Measurements from ENCODE around the gene HOGA1.

HOGA1 gene

DNA sequence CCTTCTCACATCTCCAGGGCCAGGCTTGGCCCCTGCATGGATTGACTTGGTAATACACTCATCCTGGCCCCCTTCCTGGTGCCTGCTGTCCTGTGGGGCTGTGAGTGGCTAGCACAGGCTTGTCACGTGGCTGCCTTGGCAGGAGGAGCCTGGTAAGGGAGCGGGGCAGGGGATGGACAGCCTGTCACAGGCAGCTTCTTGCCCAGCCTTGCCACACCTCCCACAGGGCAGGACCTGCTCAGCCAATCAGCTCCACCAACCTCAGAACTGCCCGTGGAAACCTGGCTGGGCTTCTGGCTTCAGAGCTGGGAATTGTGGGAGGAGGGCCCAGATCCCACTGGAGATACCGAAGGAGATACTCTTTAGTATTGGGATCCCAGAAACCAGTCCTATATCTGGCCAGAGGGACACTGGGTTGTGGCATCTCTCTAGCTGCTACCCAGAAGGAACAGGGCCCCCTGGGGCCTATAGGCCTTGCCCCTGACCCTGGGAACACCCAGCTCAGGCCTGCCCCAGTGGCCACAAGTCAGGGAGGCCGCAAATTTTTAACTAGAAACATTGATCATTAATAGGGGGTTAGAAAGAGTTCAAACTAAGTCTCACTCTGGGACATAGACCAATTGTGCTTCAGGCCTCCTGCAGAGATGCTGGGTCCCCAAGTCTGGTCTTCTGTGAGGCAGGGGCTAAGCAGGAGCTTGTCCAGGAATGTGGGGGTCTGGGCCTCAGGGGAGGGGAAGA, at the start of gene HOGA1:
Gene HOGA1, plus strand, starts transcription at position 330 of the 738 bp plus-strand sequence. Its CDS starts 315 bp downstream, at position 645.
- no peak for DNase-seq (ENCODE audit: low read depth, low spot score)
- H3K4me3 ChIP-seq (ENCODE audit: insufficient read length, low read depth), result no peak within 1 kb of the TSS
- no peaks in the 10 kb centered on the region for H3K27me3 ChIP-seq (ENCODE audit: insufficient read depth, insufficient read length)
- peaks cover 6% of the 10 kb centered on the region for H3K4me1 ChIP-seq (ENCODE audit: insufficient read depth, insufficient read length)
- no peak within 1 kb of the TSS for H3K9ac ChIP-seq (ENCODE audit: insufficient read length, low read depth)
- no peak for TF ChIP-seq SUZ12 (IDR thresholded peaks at IDR 0.05; ENCODE audit: extremely low read depth, insufficient read depth, insufficient read length)
- TF ChIP-seq ZNF274 (IDR thresholded peaks at IDR 0.05; ENCODE audit: low read depth, low read length), result no peak
- TF ChIP-seq YY1 (IDR thresholded peaks at IDR 0.05; ENCODE audit: insufficient read depth, insufficient read length), result no peak
- no peaks in the 10 kb centered on the region for H3K9me3 ChIP-seq (ENCODE audit: insufficient read depth, low read length)
- H3K36me3 ChIP-seq (ENCODE audit: insufficient read depth, insufficient read length, low read length), result no peaks in the 10 kb centered on the region

DNA sequence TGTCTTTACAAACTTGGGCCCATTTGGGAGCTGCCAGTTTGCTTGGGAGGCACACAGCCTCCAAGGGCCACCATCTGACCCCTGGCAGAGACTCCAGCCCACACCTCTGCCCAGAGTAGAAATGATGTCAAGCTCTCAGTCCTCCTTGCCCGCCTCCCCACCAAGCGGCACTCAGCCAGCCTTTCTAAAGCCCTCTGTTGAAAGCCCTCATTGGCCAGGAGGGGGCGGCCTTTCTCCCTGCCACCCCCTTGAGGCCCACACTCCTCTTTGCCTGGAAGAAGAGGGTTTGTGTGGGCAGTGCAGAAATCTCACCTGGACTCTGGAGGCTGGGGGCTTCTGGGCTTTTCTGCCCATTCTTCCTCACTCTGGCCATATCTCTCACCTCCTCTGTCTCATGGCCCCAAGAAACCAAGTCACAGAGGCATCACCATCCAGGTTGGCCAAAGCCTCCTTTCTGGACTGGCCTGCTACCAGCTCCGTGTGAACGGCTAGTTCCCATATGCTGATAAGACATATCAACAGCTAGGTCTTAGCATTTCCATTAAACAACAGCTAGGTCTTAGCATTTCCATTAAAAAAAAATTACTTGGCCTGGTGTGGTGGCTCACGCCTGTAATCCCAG, 49.3 kb upstream of the HOGA1 start:
- Histone ChIP-seq H3K27me3 (ENCODE audit: insufficient read depth, insufficient read length) (no peaks in the 10 kb centered on the region), H3K9me3 (ENCODE audit: insufficient read depth, low read length) (peaks cover 1% of the 10 kb centered on the region; the same call in 1 of the 2 replicates), H3K4me1 (ENCODE audit: insufficient read depth, insufficient read length) (peaks cover 20% of the 10 kb centered on the region), H3K4me3 (ENCODE audit: insufficient read length, low read depth) (no peak overlapping the region), H3K9ac (ENCODE audit: insufficient read length, low read depth) (no peak overlapping the region), H3K36me3 (ENCODE audit: insufficient read depth, insufficient read length, low read length) (no peaks in the 10 kb centered on the region)
- DNase-seq (ENCODE audit: low read depth, low spot score), result no peak
- TF ChIP-seq YY1 (IDR thresholded peaks at IDR 0.05; ENCODE audit: insufficient read depth, insufficient read length) (no peak), SUZ12 (IDR thresholded peaks at IDR 0.05; ENCODE audit: extremely low read depth, insufficient read depth, insufficient read length) (no peak), ZNF274 (IDR thresholded peaks at IDR 0.05; ENCODE audit: low read depth, low read length) (no peak)

DNA sequence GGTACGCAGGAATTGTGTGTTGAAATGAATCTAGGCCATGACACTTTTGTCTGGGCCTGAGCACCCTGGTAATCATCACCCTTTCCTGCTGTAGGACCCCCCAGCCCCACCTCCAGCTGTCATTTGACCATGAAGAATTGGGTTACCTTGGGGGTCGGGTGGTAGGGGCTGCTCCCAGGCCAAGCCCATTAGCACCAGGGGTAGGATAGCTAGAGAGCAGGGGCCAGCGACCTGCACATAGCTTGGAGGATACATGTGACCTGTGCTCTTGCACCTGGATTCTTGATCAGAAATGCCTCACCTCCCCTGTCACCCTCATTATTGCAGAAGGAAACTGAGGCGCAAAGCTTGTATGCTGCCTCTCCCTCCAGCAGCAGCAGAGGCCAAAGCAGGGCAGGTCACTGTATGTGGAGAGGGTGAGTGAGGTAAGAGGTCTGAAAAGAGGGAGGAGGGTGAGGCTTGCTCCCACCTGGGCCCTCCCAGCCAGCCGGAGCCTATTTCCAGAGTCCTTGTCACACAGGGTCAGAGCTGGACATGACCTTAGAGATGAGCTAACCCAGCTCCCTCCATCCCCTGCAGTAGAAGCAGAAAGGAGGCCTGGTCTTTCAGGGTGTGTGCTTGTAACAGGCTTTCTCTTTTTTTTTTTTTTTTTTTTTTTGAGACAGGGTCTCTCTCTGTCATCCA, 46.9 kb upstream of the HOGA1 start:
- TF ChIP-seq SUZ12 (IDR thresholded peaks at IDR 0.05; ENCODE audit: extremely low read depth, insufficient read depth, insufficient read length) (no peak), ZNF274 (IDR thresholded peaks at IDR 0.05; ENCODE audit: low read depth, low read length) (no peak), YY1 (IDR thresholded peaks at IDR 0.05; ENCODE audit: insufficient read depth, insufficient read length) (no peak)
- Histone ChIP-seq H3K9ac (ENCODE audit: insufficient read length, low read depth) (no peak overlapping the region), H3K4me1 (ENCODE audit: insufficient read depth, insufficient read length) (peaks cover 20% of the 10 kb centered on the region), H3K4me3 (ENCODE audit: insufficient read length, low read depth) (no peak overlapping the region), H3K36me3 (ENCODE audit: insufficient read depth, insufficient read length, low read length) (no peaks in the 10 kb centered on the region), H3K27me3 (ENCODE audit: insufficient read depth, insufficient read length) (no peaks in the 10 kb centered on the region), H3K9me3 (ENCODE audit: insufficient read depth, low read length) (no peaks in the 10 kb centered on the region)
- DNase-seq (ENCODE audit: low read depth, low spot score), result no peak

DNA sequence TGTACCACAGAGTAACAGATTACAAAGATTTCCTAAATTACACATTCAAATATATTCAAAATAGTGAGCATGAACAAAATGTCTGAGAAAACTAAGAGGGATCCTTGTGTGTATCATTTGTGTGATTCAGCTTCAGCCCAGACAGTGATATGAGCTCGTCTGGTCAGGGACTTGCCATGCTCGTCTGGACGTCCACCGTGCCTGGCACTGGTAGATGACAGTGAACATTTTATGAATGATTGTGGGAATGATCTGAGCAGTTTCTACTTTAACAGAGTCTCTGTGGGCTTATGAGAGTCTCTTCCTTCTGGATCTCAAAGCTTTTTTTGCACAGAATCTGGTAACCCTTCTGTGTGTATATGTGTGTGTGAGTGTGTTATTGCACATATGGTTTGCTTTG, 45.8 kb upstream of the HOGA1 start:
- DNase-seq (ENCODE audit: low read depth, low spot score), result no peak
- H3K9me3 ChIP-seq (ENCODE audit: insufficient read depth, low read length), result no peaks in the 10 kb centered on the region
- H3K27me3 ChIP-seq (ENCODE audit: insufficient read depth, insufficient read length), result no peaks in the 10 kb centered on the region
- H3K9ac ChIP-seq (ENCODE audit: insufficient read length, low read depth), result no peak overlapping the region
- no peak overlapping the region for H3K4me3 ChIP-seq (ENCODE audit: insufficient read length, low read depth)
- H3K4me1 ChIP-seq (ENCODE audit: insufficient read depth, insufficient read length), result peaks cover 22% of the 10 kb centered on the region
- TF ChIP-seq SUZ12 (IDR thresholded peaks at IDR 0.05; ENCODE audit: extremely low read depth, insufficient read depth, insufficient read length), result no peak
- no peak for TF ChIP-seq ZNF274 (IDR thresholded peaks at IDR 0.05; ENCODE audit: low read depth, low read length)
- TF ChIP-seq YY1 (IDR thresholded peaks at IDR 0.05; ENCODE audit: insufficient read depth, insufficient read length), result no peak
- no peaks in the 10 kb centered on the region for H3K36me3 ChIP-seq (ENCODE audit: insufficient read depth, insufficient read length, low read length)

DNA sequence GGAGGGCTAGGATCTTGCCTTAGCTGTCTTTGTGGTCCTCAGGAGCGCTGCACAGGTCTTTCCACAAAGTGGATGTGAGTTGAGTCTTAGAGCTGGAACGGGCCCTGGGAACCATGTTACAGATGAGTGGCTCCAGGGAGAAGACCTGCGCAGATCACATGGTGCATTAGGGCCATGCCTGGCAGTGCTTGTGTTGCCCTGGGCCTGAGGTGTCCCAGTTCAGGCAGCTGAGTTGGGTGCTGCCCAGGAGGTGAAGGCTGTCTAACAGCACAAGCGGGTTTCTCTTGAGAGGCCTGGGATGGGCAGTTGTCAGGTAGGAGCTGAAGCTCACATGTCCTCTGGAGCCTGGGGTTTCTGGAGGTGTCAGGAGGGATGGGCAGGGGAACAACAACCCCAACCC, 45.4 kb upstream of the HOGA1 start:
- H3K9ac ChIP-seq (ENCODE audit: insufficient read length, low read depth), result no peak overlapping the region
- no peaks in the 10 kb centered on the region for H3K27me3 ChIP-seq (ENCODE audit: insufficient read depth, insufficient read length)
- no peak for DNase-seq (ENCODE audit: low read depth, low spot score)
- no peaks in the 10 kb centered on the region for H3K36me3 ChIP-seq (ENCODE audit: insufficient read depth, insufficient read length, low read length)
- no peak overlapping the region for H3K4me3 ChIP-seq (ENCODE audit: insufficient read length, low read depth)
- peaks cover 20% of the 10 kb centered on the region for H3K4me1 ChIP-seq (ENCODE audit: insufficient read depth, insufficient read length)
- H3K9me3 ChIP-seq (ENCODE audit: insufficient read depth, low read length), result no peaks in the 10 kb centered on the region
- TF ChIP-seq YY1 (IDR thresholded peaks at IDR 0.05; ENCODE audit: insufficient read depth, insufficient read length) (no peak), ZNF274 (IDR thresholded peaks at IDR 0.05; ENCODE audit: low read depth, low read length) (no peak), SUZ12 (IDR thresholded peaks at IDR 0.05; ENCODE audit: extremely low read depth, insufficient read depth, insufficient read length) (no peak)

DNA sequence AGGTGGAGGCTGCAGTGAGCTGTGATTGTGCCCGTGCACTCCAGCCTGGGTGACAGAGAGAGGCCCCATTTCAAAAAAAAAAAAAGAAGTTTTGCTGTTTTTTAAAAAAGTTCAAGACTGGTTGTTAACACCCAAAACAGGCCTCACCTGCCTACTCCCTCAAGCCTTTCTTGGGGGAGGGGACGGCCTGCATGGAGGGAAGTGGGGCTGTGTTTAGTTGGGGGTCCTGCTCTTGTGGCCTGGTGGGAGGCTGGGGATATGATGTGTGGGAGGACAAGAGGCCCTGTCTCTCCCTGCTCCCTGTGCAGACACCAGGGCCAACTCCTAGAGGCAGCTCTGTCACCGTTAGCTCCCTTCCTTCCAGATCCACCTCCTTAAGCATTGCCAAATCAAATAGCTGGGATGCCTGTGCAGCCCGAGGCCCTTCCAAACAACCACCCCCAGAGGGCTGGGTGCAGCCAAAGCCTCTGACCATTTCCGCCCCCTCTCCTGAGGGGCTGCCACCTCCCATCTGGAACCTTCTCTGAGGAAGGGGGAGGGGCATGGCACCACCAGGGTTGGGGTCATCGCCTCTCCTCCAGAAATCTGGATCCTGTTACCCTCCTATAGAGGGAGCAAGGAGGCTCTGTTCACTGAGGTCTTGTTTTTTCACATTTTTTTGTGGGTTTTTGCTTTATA, 44.5 kb upstream of the HOGA1 start:
- no peaks in the 10 kb centered on the region for H3K36me3 ChIP-seq (ENCODE audit: insufficient read depth, insufficient read length, low read length)
- H3K4me1 ChIP-seq (ENCODE audit: insufficient read depth, insufficient read length), result peaks cover 16% of the 10 kb centered on the region
- no peaks in the 10 kb centered on the region for H3K9me3 ChIP-seq (ENCODE audit: insufficient read depth, low read length)
- TF ChIP-seq SUZ12 (IDR thresholded peaks at IDR 0.05; ENCODE audit: extremely low read depth, insufficient read depth, insufficient read length) (no peak), YY1 (IDR thresholded peaks at IDR 0.05; ENCODE audit: insufficient read depth, insufficient read length) (no peak), ZNF274 (IDR thresholded peaks at IDR 0.05; ENCODE audit: low read depth, low read length) (no peak)
- H3K4me3 ChIP-seq (ENCODE audit: insufficient read length, low read depth), result no peak overlapping the region
- no peak for DNase-seq (ENCODE audit: low read depth, low spot score)
- H3K27me3 ChIP-seq (ENCODE audit: insufficient read depth, insufficient read length), result no peaks in the 10 kb centered on the region
- no peak overlapping the region for H3K9ac ChIP-seq (ENCODE audit: insufficient read length, low read depth)

Data from NT2/D1 (cell line).